DND-41 (cell line): ENCODE data around the gene DFFB.

ENCODE experiments used
- EZH2 ChIP-seq: IDR thresholded peaks from 3 replicates; pipeline ENCODE4 v1.6.1; 2012; ENCODE audit warnings: borderline replicate concordance, low read depth, mild to moderate bottlenecking, moderate library complexity, low read length, inconsistent platforms; ENCODE audit not compliant: severe bottlenecking
- TF ChIP-seq, protein P1 (sequence below): IDR thresholded peaks from 2 replicates; pipeline ENCODE4 v1.5.1; 2012; ENCODE audit warnings: borderline replicate concordance, low read length, moderate library complexity, mild to moderate bottlenecking; ENCODE audit not compliant: poor library complexity, severe bottlenecking; ENCODE audit errors: extremely low read depth

DNA sequence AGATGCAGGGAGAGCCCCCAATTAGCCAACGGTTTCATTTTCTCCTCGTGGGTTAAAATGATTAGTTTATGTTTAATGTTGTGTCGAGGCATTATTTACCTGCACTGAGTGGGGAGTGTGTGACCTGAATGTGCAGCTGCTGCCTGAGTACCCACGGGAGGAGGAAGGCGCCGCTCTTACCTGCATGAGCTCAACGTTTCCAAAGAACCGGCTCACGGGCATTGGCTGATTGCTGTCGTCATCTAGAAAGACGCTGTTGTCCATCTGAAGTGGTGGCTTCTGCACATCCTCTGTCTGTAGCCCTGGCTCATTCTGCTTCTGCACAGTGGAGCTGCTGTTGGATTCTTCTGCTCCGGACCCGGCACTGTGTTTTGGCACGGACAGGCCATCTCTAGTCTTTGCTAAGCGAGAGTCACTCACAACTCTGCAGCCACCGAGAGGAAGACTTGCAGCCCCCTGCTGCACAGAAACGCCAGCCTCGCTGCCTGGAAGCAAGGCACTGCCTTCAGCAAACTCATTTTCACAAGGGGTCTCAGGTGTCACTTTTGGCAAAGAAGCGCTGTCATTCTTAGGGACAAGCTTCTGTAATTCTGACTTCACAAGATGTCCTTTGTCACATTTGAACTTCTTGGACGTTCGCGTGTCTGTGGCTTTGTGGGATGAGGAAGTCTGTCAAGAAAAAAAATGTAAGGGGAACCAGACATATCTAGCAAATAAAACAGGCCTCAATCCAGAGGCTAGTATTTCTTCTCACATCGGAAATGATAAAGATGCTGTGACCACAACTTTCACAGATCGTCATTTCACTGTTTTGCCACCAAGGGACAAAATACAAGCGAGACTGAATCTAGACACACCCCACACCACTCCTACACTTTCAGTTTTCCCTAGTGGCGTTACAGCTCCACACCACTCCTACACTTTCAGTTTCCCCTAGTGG is 33.4 kb downstream of the DFFB start:
- TF ChIP-seq, protein P1, sequence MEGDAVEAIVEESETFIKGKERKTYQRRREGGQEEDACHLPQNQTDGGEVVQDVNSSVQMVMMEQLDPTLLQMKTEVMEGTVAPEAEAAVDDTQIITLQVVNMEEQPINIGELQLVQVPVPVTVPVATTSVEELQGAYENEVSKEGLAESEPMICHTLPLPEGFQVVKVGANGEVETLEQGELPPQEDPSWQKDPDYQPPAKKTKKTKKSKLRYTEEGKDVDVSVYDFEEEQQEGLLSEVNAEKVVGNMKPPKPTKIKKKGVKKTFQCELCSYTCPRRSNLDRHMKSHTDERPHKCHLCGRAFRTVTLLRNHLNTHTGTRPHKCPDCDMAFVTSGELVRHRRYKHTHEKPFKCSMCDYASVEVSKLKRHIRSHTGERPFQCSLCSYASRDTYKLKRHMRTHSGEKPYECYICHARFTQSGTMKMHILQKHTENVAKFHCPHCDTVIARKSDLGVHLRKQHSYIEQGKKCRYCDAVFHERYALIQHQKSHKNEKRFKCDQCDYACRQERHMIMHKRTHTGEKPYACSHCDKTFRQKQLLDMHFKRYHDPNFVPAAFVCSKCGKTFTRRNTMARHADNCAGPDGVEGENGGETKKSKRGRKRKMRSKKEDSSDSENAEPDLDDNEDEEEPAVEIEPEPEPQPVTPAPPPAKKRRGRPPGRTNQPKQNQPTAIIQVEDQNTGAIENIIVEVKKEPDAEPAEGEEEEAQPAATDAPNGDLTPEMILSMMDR, result no peak
- no peak for TF ChIP-seq EZH2
